SK-N-SH (cell line): ENCODE data around the gene EXOC4. TPM values are rescaled to one million over a fixed set of nuclear protein-coding genes. Genes with fewer than 3 reads are reported as not detected.

ENCODE experiments used
- CTCF ChIA-PET: fragments of 300-600, 350-600 bp; formaldehyde crosslinking; extraction: SDS; loops from one replicate; lab custom pipeline; 2021; lab: Yijun Ruan, JAX
- POLR2A ChIA-PET: fragments of 350-600 bp; sonication (Branson Sonifier 250); formaldehyde crosslinking; extraction: SDS; loops from one replicate; lab custom pipeline; 2020; ENCODE audit warnings: antibody characterized with exemption, inconsistent platforms; lab: Yijun Ruan, JAX
- DNase-seq: peaks from one replicate; pipeline ENCODE4 v3.0.0; 2012
- H2AFZ ChIP-seq: fragments of 200-600 bp; sonication (generic); 2 replicates; pipeline ENCODE4 v1.8.1; 2016; ENCODE audit warnings: antibody characterized with exemption, mild to moderate bottlenecking, low read depth
- H3F3A ChIP-seq: fragments of 200-600 bp; sonication (generic); replicated peaks from 2 replicates; pipeline ENCODE3; 2016; ENCODE audit warnings: antibody characterized with exemption, mild to moderate bottlenecking; ENCODE audit not compliant: insufficient read depth
- H3K27ac ChIP-seq, 2 experiments: fragments of 200-500 bp in 1 of 2; fragments of 200-600 bp in 1 of 2; sonication (Bioruptor generic) in 1 of 2; sonication (generic), shearing (Covaris generic) in 1 of 2; 2 replicates each; pipeline versions ENCODE4 v1.5.1 to v1.6.1; 2014 to 2016; ENCODE audit warnings: low read depth in 2 of 2, inconsistent platforms in 1 of 2, low read length in 1 of 2, mild to moderate bottlenecking in 1 of 2, mixed read lengths in 1 of 2
- H3K27me3 ChIP-seq: fragments of 200-600 bp; sonication (generic), shearing (Covaris generic); 2 replicates; pipeline ENCODE4 v1.6.1; 2016; ENCODE audit warnings: mixed run types; ENCODE audit not compliant: insufficient read depth
- H3K36me3 ChIP-seq, 2 experiments: fragments of 200-500 bp in 1 of 2; fragments of 200-600 bp in 1 of 2; sonication (Bioruptor generic) in 1 of 2; sonication (generic) in 1 of 2; replicated peaks in 1 of 2; 2 replicates each; pipeline versions ENCODE3 to v1.5.1; 2014 to 2016; ENCODE audit warnings: low read length in 1 of 2, mild to moderate bottlenecking in 1 of 2; ENCODE audit not compliant: insufficient read depth in 2 of 2, control insufficient read depth in 1 of 2
- H3K4me1 ChIP-seq, 2 experiments: fragments of 200-500 bp in 1 of 2; fragments of 200-600 bp in 1 of 2; sonication (Bioruptor generic) in 1 of 2; sonication (generic), shearing (Covaris generic) in 1 of 2; 2 replicates each; pipeline versions ENCODE4 v1.5.1 to v1.6.1; 2014 to 2016; ENCODE audit warnings: low read depth in 1 of 2, low read length in 1 of 2, mixed run types in 1 of 2; ENCODE audit not compliant: insufficient read depth in 2 of 2, control insufficient read depth in 1 of 2
- H3K4me2 ChIP-seq: fragments of 200-600 bp; sonication (generic), shearing (Covaris generic); 2 replicates; pipeline ENCODE4 v1.6.1; 2017; ENCODE audit warnings: mixed run types
- H3K4me3 ChIP-seq, 2 experiments: fragments of 200-500 bp in 1 of 2; fragments of 200-600 bp in 1 of 2; sonication (Bioruptor generic) in 1 of 2; sonication (generic), shearing (Covaris generic) in 1 of 2; 2 replicates each; pipeline versions ENCODE4 v1.5.1 to v1.8.1; 2014 to 2016; ENCODE audit warnings: low read depth in 2 of 2, inconsistent platforms in 1 of 2, low read length in 1 of 2, mild to moderate bottlenecking in 1 of 2, mixed read lengths in 1 of 2, moderate library complexity in 1 of 2
- H3K79me2 ChIP-seq: fragments of 200-600 bp; sonication (generic); 2 replicates; pipeline ENCODE4 v1.8.1; 2017; ENCODE audit warnings: mild to moderate bottlenecking; ENCODE audit not compliant: insufficient read depth
- H3K9ac ChIP-seq: fragments of 200-600 bp; sonication (generic); 2 replicates; pipeline ENCODE4 v1.6.1; 2017; ENCODE audit warnings: mixed run types
- H3K9me2 ChIP-seq: fragments of 200-600 bp; sonication (generic); 2 replicates; pipeline ENCODE4 v1.6.1; 2017; ENCODE audit warnings: mixed run types
- H3K9me3 ChIP-seq: fragments of 200-600 bp; sonication (generic); 2 replicates; pipeline ENCODE4 v1.6.1; 2017; ENCODE audit warnings: mixed run types, mild to moderate bottlenecking, moderate library complexity
- H4K20me1 ChIP-seq: fragments of 200-600 bp; sonication (generic); 2 replicates; pipeline ENCODE4 v1.6.1; 2017; ENCODE audit warnings: mild to moderate bottlenecking, mixed run types; ENCODE audit not compliant: insufficient read depth
- EP300 ChIP-seq, 2 experiments: IDR thresholded peaks; 2 replicates each; pipeline versions ENCODE4 v1.4.0 to v1.6.1; 2012; ENCODE audit warnings: borderline replicate concordance in 1 of 2, low read depth in 1 of 2, low read length in 1 of 2
- GATA2 ChIP-seq: sonication (generic); formaldehyde crosslinking; IDR thresholded peaks from 2 replicates; pipeline ENCODE4 v1.5.0; 2020; ENCODE audit warnings: mild to moderate bottlenecking, missing genetic modification reagents
- IRF3 ChIP-seq: fragments of 150-350 bp; IDR thresholded peaks from 2 replicates; pipeline ENCODE4 v1.6.1; 2016; ENCODE audit warnings: mild to moderate bottlenecking, low read depth, low read length
- NFIC ChIP-seq: IDR thresholded peaks from 2 replicates; pipeline ENCODE4 v1.4.0; 2012; ENCODE audit warnings: borderline replicate concordance
- NRF1 ChIP-seq: IDR thresholded peaks from 2 replicates; pipeline ENCODE4 v1.6.1; 2012; ENCODE audit warnings: low read depth, mild to moderate bottlenecking, low read length
- PBX3 ChIP-seq: IDR thresholded peaks from 2 replicates; pipeline ENCODE4; 2012
- POLR2AphosphoS5 ChIP-seq: IDR thresholded peaks from 2 replicates; pipeline ENCODE4 v1.6.1; 2012; ENCODE audit warnings: low read depth, low read length
- RAD21 ChIP-seq: IDR thresholded peaks from 2 replicates; pipeline ENCODE4 v1.6.1; 2012; ENCODE audit warnings: mild to moderate bottlenecking, low read length
- RCOR1 ChIP-seq: fragments of 150-350 bp; IDR thresholded peaks from 2 replicates; pipeline ENCODE4 v1.6.1; 2017; ENCODE audit warnings: antibody characterized with exemption, low read length
- REST ChIP-seq: IDR thresholded peaks from 2 replicates; pipeline ENCODE4 v1.6.1; 2012; ENCODE audit warnings: mild to moderate bottlenecking, low read depth, low read length, moderate library complexity
- RXRA ChIP-seq: IDR thresholded peaks from 2 replicates; pipeline ENCODE4 v1.4.0; 2012; ENCODE audit warnings: low read depth, mild to moderate bottlenecking, borderline replicate concordance
- SMC3 ChIP-seq: IDR thresholded peaks from 2 replicates; pipeline ENCODE4 v1.6.1; 2012; ENCODE audit warnings: low read depth, low read length, improper control_type of control experiment
- TCF12 ChIP-seq: IDR thresholded peaks from 2 replicates; pipeline ENCODE4 v1.4.0; 2012
- TEAD4 ChIP-seq: IDR thresholded peaks from 2 replicates; pipeline ENCODE4 v1.4.0; 2012; ENCODE audit warnings: mild to moderate bottlenecking, borderline replicate concordance; ENCODE audit not compliant: insufficient read depth
- USF2 ChIP-seq: fragments of 150-350 bp; IDR thresholded peaks from 2 replicates; pipeline ENCODE4 v1.6.1; 2017; ENCODE audit warnings: antibody characterized with exemption, low read length, low read depth, borderline replicate concordance
- polyA plus RNA-seq, 3 experiments: library from polyadenylated mRNA; depleted of rRNA; stranded (reverse); fragments of >200 nt; gene quantifications; 2 replicates each; pipeline ENCODE4 v1.2.3, GENCODE V29; 2012

EXOC4 gene
- polyA plus RNA-seq, 1 of the 3 experiments (the other 2 are of a cell fraction) = 37.3 TPM

GRCh38 chr7:133679977-133680376 lies 427.1 kb downstream of the EXOC4 start:
- Histone ChIP-seq H3K9me2 (0 out of 2 replicates have a peak, but pooled peaks cover 3% of the 10 kb centered on the region), H3K27ac (peak overlapping the region in 1 of 2 experiments; percentile 94; a peak in 2 of 4 replicates), H3K9me3 (no peaks in the 10 kb centered on the region), H3K9ac (no peak overlapping the region), H2AFZ (no peak overlapping the region), H3K4me3 (no peak overlapping the region), H3K4me2 (no peak overlapping the region), H3K4me1 (peaks cover 5 to 55% of the 10 kb centered on the region in 2 experiments; a peak in 2 of 4 replicates)
- no peak for DNase-seq
- CTCF ChIA-PET = interaction anchor here (1.0 to 2.0 kb wide), 8 partner anchors 18 to 462 kb away, joined by 3 to 9 read pairs (median 4); no protein-coding TSS in a partner anchor
- no peak for TF ChIP-seq RCOR1
- TF ChIP-seq EP300 (IDR thresholded peaks at IDR 0.05; ENCODE audit: borderline replicate concordance in 1 of 2, low read depth in 1 of 2, low read length in 1 of 2) = peak in 1 of 2 experiments; percentile 85; a peak in 2 of 4 replicates
- TF ChIP-seq NRF1 = no peak
- no peak for TF ChIP-seq SMC3
- TF ChIP-seq RXRA = no peak
- no peak for TF ChIP-seq RAD21
- TF ChIP-seq TEAD4 = no peak
- TF ChIP-seq PBX3 = no peak
- no peak for TF ChIP-seq IRF3
- no peak for TF ChIP-seq NFIC
- no peak for TF ChIP-seq USF2
- no peak for TF ChIP-seq REST
- peak; percentile 63; the same call in 1 of the 2 replicates for TF ChIP-seq GATA2 (CRISPR knock-in tag)
- no peak for TF ChIP-seq TCF12
- no peak for TF ChIP-seq POLR2AphosphoS5
- TF ChIP-seq, all 33 proteins: peak for 2
- Histone ChIP-seq H3K36me3 (no peaks in the 10 kb centered on the region), H3K79me2 (no peaks in the 10 kb centered on the region), H3K27me3 (no peaks in the 10 kb centered on the region), H4K20me1 (peaks cover 10% of the 10 kb centered on the region; the same call in 1 of the 2 replicates), H3F3A (peaks cover 5% of the 10 kb centered on the region)
- POLR2A ChIA-PET = interaction anchor here (1.1 kb wide), 1 partner anchor 23 kb away, joined by 4 read pairs; no protein-coding TSS in a partner anchor
